ENCODE measurements around the gene GJA1.

GRCh38 chr6:121497970-121498375, 62.5 kb downstream of the GJA1 start:
- no peak for TF ChIP-seq POLR2A (IDR thresholded peaks at IDR 0.05; ENCODE audit: low read length)
- TF ChIP-seq GATA1 (IDR thresholded peaks at IDR 0.05; ENCODE audit: low read depth, low read length), result no peak

Data from erythroblast (primary cell).